Measurements from ENCODE around the gene CCDC33.

CCDC33 gene

GRCh38 chr15:74306781-74307217 lies 70.7 kb downstream of the CCDC33 start:
- Histone ChIP-seq H3K4me3 (ENCODE audit: insufficient read length, low read depth) (no peak overlapping the region), H3K9me3 (ENCODE audit: insufficient read depth, low read length) (no peaks in the 10 kb centered on the region), H3K36me3 (ENCODE audit: insufficient read depth, insufficient read length, low read length) (no peaks in the 10 kb centered on the region), H3K27me3 (ENCODE audit: insufficient read depth, insufficient read length) (peaks cover 29% of the 10 kb centered on the region), H3K9ac (ENCODE audit: insufficient read length, low read depth) (no peak overlapping the region), H3K4me1 (ENCODE audit: insufficient read depth, insufficient read length) (peaks cover 14% of the 10 kb centered on the region)
- TF ChIP-seq SUZ12 (IDR thresholded peaks at IDR 0.05; ENCODE audit: extremely low read depth, insufficient read depth, insufficient read length) (no peak), YY1 (IDR thresholded peaks at IDR 0.05; ENCODE audit: insufficient read depth, insufficient read length) (no peak), ZNF274 (IDR thresholded peaks at IDR 0.05; ENCODE audit: low read depth, low read length) (no peak)
- no peak for DNase-seq (ENCODE audit: low read depth, low spot score)

- H3K9me3 ChIP-seq (ENCODE audit: insufficient read depth, low read length): no peaks in the 10 kb centered on the region
- no peak for TF ChIP-seq SUZ12 (IDR thresholded peaks at IDR 0.05; ENCODE audit: extremely low read depth, insufficient read depth, insufficient read length)
- no peak for TF ChIP-seq ZNF274 (IDR thresholded peaks at IDR 0.05; ENCODE audit: low read depth, low read length)
- TF ChIP-seq YY1 (IDR thresholded peaks at IDR 0.05; ENCODE audit: insufficient read depth, insufficient read length): no peak
- H3K9ac ChIP-seq (ENCODE audit: insufficient read length, low read depth): peak overlapping the region; percentile 36
- H3K4me3 ChIP-seq (ENCODE audit: insufficient read length, low read depth): no peak overlapping the region
- DNase-seq (ENCODE audit: low read depth, low spot score): no peak
- peaks cover 12% of the 10 kb centered on the region for H3K4me1 ChIP-seq (ENCODE audit: insufficient read depth, insufficient read length)
- peaks cover 22% of the 10 kb centered on the region for H3K27me3 ChIP-seq (ENCODE audit: insufficient read depth, insufficient read length)
- no peaks in the 10 kb centered on the region for H3K36me3 ChIP-seq (ENCODE audit: insufficient read depth, insufficient read length, low read length)
These were observed 72.0 kb downstream of the CCDC33 start for GRCh38 chr15:74307827-74308811.

GRCh38 chr15:74311734-74312444 lies 75.8 kb downstream of the CCDC33 start:
- Histone ChIP-seq H3K36me3 (ENCODE audit: insufficient read depth, insufficient read length, low read length) (no peaks in the 10 kb centered on the region), H3K4me1 (ENCODE audit: insufficient read depth, insufficient read length) (peaks cover 24% of the 10 kb centered on the region), H3K9ac (ENCODE audit: insufficient read length, low read depth) (no peak overlapping the region), H3K27me3 (ENCODE audit: insufficient read depth, insufficient read length) (peaks cover 11% of the 10 kb centered on the region), H3K9me3 (ENCODE audit: insufficient read depth, low read length) (no peaks in the 10 kb centered on the region), H3K4me3 (ENCODE audit: insufficient read length, low read depth) (no peak overlapping the region)
- DNase-seq (ENCODE audit: low read depth, low spot score): no peak
- TF ChIP-seq SUZ12 (IDR thresholded peaks at IDR 0.05; ENCODE audit: extremely low read depth, insufficient read depth, insufficient read length): no peak
- TF ChIP-seq YY1 (IDR thresholded peaks at IDR 0.05; ENCODE audit: insufficient read depth, insufficient read length): no peak
- TF ChIP-seq ZNF274 (IDR thresholded peaks at IDR 0.05; ENCODE audit: low read depth, low read length): peak; percentile 20; the same call in 1 of the 2 replicates

- no peaks in the 10 kb centered on the region for H3K9me3 ChIP-seq (ENCODE audit: insufficient read depth, low read length)
- H3K4me3 ChIP-seq (ENCODE audit: insufficient read length, low read depth): no peak overlapping the region
- DNase-seq (ENCODE audit: low read depth, low spot score): no peak
- H3K36me3 ChIP-seq (ENCODE audit: insufficient read depth, insufficient read length, low read length): no peaks in the 10 kb centered on the region
- no peak for TF ChIP-seq YY1 (IDR thresholded peaks at IDR 0.05; ENCODE audit: insufficient read depth, insufficient read length)
- no peak for TF ChIP-seq SUZ12 (IDR thresholded peaks at IDR 0.05; ENCODE audit: extremely low read depth, insufficient read depth, insufficient read length)
- no peak for TF ChIP-seq ZNF274 (IDR thresholded peaks at IDR 0.05; ENCODE audit: low read depth, low read length)
- H3K4me1 ChIP-seq (ENCODE audit: insufficient read depth, insufficient read length): peaks cover 24% of the 10 kb centered on the region
- no peak overlapping the region for H3K9ac ChIP-seq (ENCODE audit: insufficient read length, low read depth)
- H3K27me3 ChIP-seq (ENCODE audit: insufficient read depth, insufficient read length): peaks cover 11% of the 10 kb centered on the region
These were observed 76.4 kb downstream of the CCDC33 start for GRCh38 chr15:74312445-74313007.

DNA sequence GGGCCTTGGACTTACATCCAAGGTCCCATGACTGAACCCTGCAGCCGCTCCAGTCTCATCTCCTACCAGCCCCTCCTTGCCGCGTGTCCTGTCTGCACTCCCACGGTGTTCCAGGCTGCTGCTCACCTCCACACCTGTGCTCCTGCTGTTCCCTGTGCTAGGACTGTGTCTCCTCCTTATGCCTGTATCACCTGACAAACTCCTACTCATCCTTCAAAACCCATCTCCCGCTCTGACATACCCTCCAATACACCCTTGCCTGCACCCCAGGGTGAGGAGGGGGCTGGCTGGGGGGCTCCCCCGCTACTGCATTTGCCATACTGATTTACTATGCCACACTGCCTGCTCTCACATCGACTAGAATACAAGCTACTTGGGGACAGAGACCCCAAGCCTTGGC lies 77.8 kb downstream of the CCDC33 start:
- H3K27me3 ChIP-seq (ENCODE audit: insufficient read depth, insufficient read length): peaks cover 11% of the 10 kb centered on the region
- no peak for DNase-seq (ENCODE audit: low read depth, low spot score)
- H3K9me3 ChIP-seq (ENCODE audit: insufficient read depth, low read length): no peaks in the 10 kb centered on the region
- TF ChIP-seq ZNF274 (IDR thresholded peaks at IDR 0.05; ENCODE audit: low read depth, low read length) (no peak), YY1 (IDR thresholded peaks at IDR 0.05; ENCODE audit: insufficient read depth, insufficient read length) (no peak), SUZ12 (IDR thresholded peaks at IDR 0.05; ENCODE audit: extremely low read depth, insufficient read depth, insufficient read length) (no peak)
- no peak overlapping the region for H3K4me3 ChIP-seq (ENCODE audit: insufficient read length, low read depth)
- no peak overlapping the region for H3K9ac ChIP-seq (ENCODE audit: insufficient read length, low read depth)
- H3K36me3 ChIP-seq (ENCODE audit: insufficient read depth, insufficient read length, low read length): no peaks in the 10 kb centered on the region
- peaks cover 27% of the 10 kb centered on the region for H3K4me1 ChIP-seq (ENCODE audit: insufficient read depth, insufficient read length)

GRCh38 chr15:74314795-74315438 lies 78.8 kb downstream of the CCDC33 start:
- H3K27me3 ChIP-seq (ENCODE audit: insufficient read depth, insufficient read length): peaks cover 6% of the 10 kb centered on the region
- H3K9me3 ChIP-seq (ENCODE audit: insufficient read depth, low read length): no peaks in the 10 kb centered on the region
- TF ChIP-seq ZNF274 (IDR thresholded peaks at IDR 0.05; ENCODE audit: low read depth, low read length) (no peak), YY1 (IDR thresholded peaks at IDR 0.05; ENCODE audit: insufficient read depth, insufficient read length) (no peak), SUZ12 (IDR thresholded peaks at IDR 0.05; ENCODE audit: extremely low read depth, insufficient read depth, insufficient read length) (no peak)
- no peak overlapping the region for H3K9ac ChIP-seq (ENCODE audit: insufficient read length, low read depth)
- peaks cover 32% of the 10 kb centered on the region for H3K4me1 ChIP-seq (ENCODE audit: insufficient read depth, insufficient read length)
- no peak overlapping the region for H3K4me3 ChIP-seq (ENCODE audit: insufficient read length, low read depth)
- H3K36me3 ChIP-seq (ENCODE audit: insufficient read depth, insufficient read length, low read length): no peaks in the 10 kb centered on the region
- no peak for DNase-seq (ENCODE audit: low read depth, low spot score)
